ENCODE results near the gene SFXN4. TPM values are rescaled to one million over a fixed set of nuclear protein-coding genes. Genes with fewer than 3 reads are reported as not detected.

SFXN4 gene
- total and polyA plus RNA-seq, 2 of the 4 experiments (the other 2 are of a cell fraction): 12.0 to 12.5 TPM

- Histone ChIP-seq H2AK9ac (replicated peaks; ENCODE audit: low read depth, low read length, poor library complexity) (no peak overlapping the region), H4K5ac (ENCODE audit: low read depth, low read length) (peak overlapping the region; percentile 71; the same call in 1 of the 2 replicates), H2AFZ (replicated peaks; ENCODE audit: low read length, poor library complexity) (no peak overlapping the region), H3K79me1 (ENCODE audit: low read depth in 1 of 2, low read length in 2 of 2) (peaks cover 8 to 45% of the 10 kb centered on the region in 2 experiments), H3K4me1 (ENCODE audit: control insufficient read depth, insufficient read depth, low read length) (peaks cover 14% of the 10 kb centered on the region), H2BK20ac (ENCODE audit: low read depth, low read length) (no peak overlapping the region), H4K8ac (ENCODE audit: low read depth in 2 of 2, low read length in 2 of 2) (peak overlapping the region; percentile 60 to 88; a peak in 3 of 4 replicates), H3K27ac (ENCODE audit: insufficient read depth, low read length) (peak overlapping the region; percentile 99), H3K9ac (ENCODE audit: low read depth, low read length) (peak overlapping the region; percentile 96), H2AK5ac (ENCODE audit: low read depth, low read length) (peak overlapping the region; percentile 88; the same call in 1 of the 2 replicates), H3K18ac (ENCODE audit: low read depth, low read length) (peak overlapping the region; percentile 28), H3K27me3 (ENCODE audit: control insufficient read depth, insufficient read depth, low read length) (no peaks in the 10 kb centered on the region), H3K14ac (replicated peaks; ENCODE audit: low read depth, low read length) (peak overlapping the region; percentile 77), H2BK5ac (ENCODE audit: low read depth, low read length, poor library complexity, severe bottlenecking) (peak overlapping the region; percentile 90), H3K4me2 (ENCODE audit: low read depth, low read length) (peak overlapping the region; percentile 96; the same call in 1 of the 2 replicates), H3K23ac (ENCODE audit: low read depth, low read length) (peak overlapping the region; percentile 96), H3K4me3 (ENCODE audit: insufficient read depth, low read depth, low read length) (peak overlapping the region; percentile 61), H2BK120ac (ENCODE audit: low read depth, low read length) (peak overlapping the region; percentile 90), H2BK15ac (ENCODE audit: low read depth, low read length) (peak overlapping the region; percentile 79), H4K91ac (ENCODE audit: insufficient read depth, low read depth, low read length) (peak overlapping the region; percentile 91), H3K36me3 (ENCODE audit: control insufficient read depth, insufficient read depth, low read length) (peaks cover 11% of the 10 kb centered on the region), H4K20me1 (ENCODE audit: insufficient read depth, low read length) (peaks cover 15% of the 10 kb centered on the region), H3K9me3 (ENCODE audit: control insufficient read depth, insufficient read depth, low read length) (no peaks in the 10 kb centered on the region), H3K56ac (ENCODE audit: extremely low read depth, insufficient read depth, low read length) (peak overlapping the region; percentile 91), H3K9me1 (ENCODE audit: insufficient read depth, low read length) (peaks cover 6% of the 10 kb centered on the region), H3K4ac (ENCODE audit: low read depth, low read length) (peak overlapping the region; percentile 96; the same call in 1 of the 2 replicates)
- no CpG with 5 or more reads among the region's 3 CpGs for WGBS, 2 experiments (ENCODE audit: extremely low coverage in 2 of 2, insufficient read length in 1 of 2)
- in situ Hi-C loops (cut with MboI; ENCODE audit: low sequenced_read_pairs): loop anchor here (5.0 kb wide), 1 partner anchor 209 kb away; no protein-coding TSS in a partner anchor
- ChIA-PET CTCF (interaction anchor here (0.5 to 2.2 kb wide), 9 partner anchors 9 to 211 kb away, joined by 3 to 8 read pairs (median 5); no protein-coding TSS in a partner anchor), POLR2A (ENCODE audit: unreplicated experiment) (no interaction called here)
- DNase-seq (no peak), ATAC-seq (ENCODE audit: low read depth) (no peak)
- intact Hi-C loops (cut with micrococcal nuclease): loop anchor here (5.0 kb wide), 2 partner anchors 109 to 279 kb away; no protein-coding TSS in a partner anchor
- dilution Hi-C loops (cut with HindIII; ENCODE audit: low sequenced_read_pairs, unreplicated experiment): no loop called here
- TF ChIP-seq CHD1 (IDR thresholded peaks at IDR 0.05; ENCODE audit: low read depth, low read length): peak; percentile 25; the same call in 1 of the 2 replicates
- no peak for TF ChIP-seq FOS (IDR thresholded peaks at IDR 0.05; ENCODE audit: low read depth, low read length)
- BruUV-seq (replicated peaks): no TSS peak
These were observed 43.0 kb upstream of the SFXN4 start for GRCh38 chr10:119208553-119208940.

All from IMR-90 (cell line).